K562 (cell line): ENCODE data around the gene IL1RAPL2. TPM values are rescaled to one million over a fixed set of nuclear protein-coding genes. Genes with fewer than 3 reads are reported as not detected.

ENCODE experiments used
- ATAC-seq: fragments of 200-7000 bp; cut with Tn5 transposase; 3 replicates; pipeline ENCODE4 v1.9.1; 2020; ENCODE audit warnings: moderate library complexity
- BruUV-seq: library from RNA; stranded (reverse); fragments of 400-500 nt; replicated peaks from 2 replicates; lab custom pipeline; 2021; lab: Mats Ljungman, UMichigan
- CTCF ChIA-PET: fragments of 300-600 bp; formaldehyde crosslinking; extraction: SDS; loops from one replicate; lab custom pipeline; 2021; ENCODE audit warnings: low intra/inter-chr PET ratio; lab: Yijun Ruan, JAX
- POLR2A ChIA-PET: fragments of 300-600, 350-650 bp; sonication (Branson Sonifier 250); formaldehyde crosslinking; extraction: SDS; loops from one replicate; lab custom pipeline; 2021; ENCODE audit warnings: antibody characterized with exemption, inconsistent platforms; lab: Yijun Ruan, JAX
- DNase-seq, 4 experiments: peaks; one replicate each; pipeline versions ENCODE4 v3.0.0 to v3.0.0-alpha.2; 2011 to 2018; ENCODE audit warnings: low spot score in 3 of 4, mixed read lengths in 3 of 4; ENCODE audit errors: extremely low read depth in 1 of 4
- FAIRE-seq: peaks from 2 replicates; lab custom pipeline; 2011; peaks lifted over from hg19 to GRCh38; lab: Jason Lieb, UNC
- H2AFZ ChIP-seq: 2 replicates; pipeline ENCODE4 v1.6.0; 2011; ENCODE audit warnings: low read depth, low read length, control low read depth, inconsistent platforms
- H3K27ac ChIP-seq: fragments of 200-600 bp; 3 replicates; pipeline ENCODE4 v1.8.0; 2011; ENCODE audit warnings: low read depth, mild to moderate bottlenecking, control low read depth, inconsistent platforms, low read length, moderate library complexity, mixed read lengths; ENCODE audit errors: extremely low read depth
- H3K27me3 ChIP-seq, 2 experiments: fragments of 300-600 bp in 1 of 2; 2 replicates in 1 of 2; 3 replicates in 1 of 2; pipeline versions ENCODE4 v1.6.0 to v1.8.0; 2011; ENCODE audit warnings: inconsistent platforms in 2 of 2, low read length in 2 of 2, mild to moderate bottlenecking in 1 of 2, mixed read lengths in 1 of 2, moderate library complexity in 1 of 2; ENCODE audit not compliant: control insufficient read depth in 2 of 2, insufficient read depth in 2 of 2
- H3K36me3 ChIP-seq: fragments of 300-600 bp; 3 replicates; pipeline ENCODE4 v1.8.0; 2011; ENCODE audit warnings: mild to moderate bottlenecking, low read length, inconsistent platforms; ENCODE audit not compliant: control insufficient read depth, insufficient read depth
- H3K4me1 ChIP-seq, 2 experiments: fragments of 200-600 bp in 1 of 2; replicated peaks in 1 of 2; 2 replicates in 1 of 2; 3 replicates in 1 of 2; pipeline versions ENCODE4 v1.5.1 to v1.8.0; 2011; ENCODE audit warnings: inconsistent platforms in 2 of 2, low read length in 2 of 2, mild to moderate bottlenecking in 1 of 2, mixed read lengths in 1 of 2, moderate library complexity in 1 of 2; ENCODE audit not compliant: control insufficient read depth in 2 of 2, insufficient read depth in 2 of 2
- H3K4me2 ChIP-seq: 2 replicates; pipeline ENCODE4 v1.6.1; 2011; ENCODE audit warnings: low read length, control low read depth, inconsistent platforms, mixed read lengths; ENCODE audit not compliant: insufficient read depth
- H3K4me3 ChIP-seq: fragments of 200-600 bp; sonication (generic), shearing (Covaris generic); 2 replicates; pipeline ENCODE4 v1.5.1; 2016; ENCODE audit warnings: control low read depth, inconsistent platforms
- H3K79me2 ChIP-seq: fragments of 200-600 bp; 3 replicates; pipeline ENCODE4 v1.8.0; 2011; ENCODE audit warnings: low read length, inconsistent platforms; ENCODE audit not compliant: control insufficient read depth, insufficient read depth
- H3K9ac ChIP-seq, 2 experiments: 2 replicates each; pipeline versions ENCODE4 v1.6.0 to v1.6.1; 2011; ENCODE audit warnings: low read depth in 2 of 2, low read length in 2 of 2, control low read depth in 1 of 2, inconsistent platforms in 1 of 2, mild to moderate bottlenecking in 1 of 2, mixed read lengths in 1 of 2; ENCODE audit not compliant: insufficient read depth in 1 of 2
- H3K9me1 ChIP-seq: one replicate; pipeline ENCODE4 v1.6.0; 2011; ENCODE audit warnings: inconsistent platforms, mild to moderate bottlenecking, low read length, moderate library complexity; ENCODE audit not compliant: control insufficient read depth, insufficient read depth
- H3K9me3 ChIP-seq: replicated peaks from 2 replicates; pipeline ENCODE4 v1.5.1; 2011; ENCODE audit warnings: low read depth, low read length, inconsistent platforms; ENCODE audit not compliant: control insufficient read depth, insufficient read depth
- H4K20me1 ChIP-seq: replicated peaks from 2 replicates; pipeline ENCODE4 v1.6.1; 2011; ENCODE audit warnings: low read length, inconsistent platforms, mixed read lengths; ENCODE audit not compliant: control insufficient read depth, insufficient read depth
- CBFA2T2 ChIP-seq: fragments of 450-650 bp; conservative IDR thresholded peaks from 2 replicates; pipeline ENCODE4 v1.6.1; 2017; ENCODE audit warnings: mild to moderate bottlenecking
- MAFF ChIP-seq: IDR thresholded peaks from 2 replicates; pipeline ENCODE4 v1.6.1; 2012; ENCODE audit warnings: low read length, improper control_type of control experiment
- MED1 ChIP-seq: sonication (generic); formaldehyde crosslinking; IDR thresholded peaks from 2 replicates; pipeline ENCODE4 v1.8.1; 2023; ENCODE audit warnings: missing genetic modification reagents, borderline replicate concordance
- TOE1 ChIP-seq, 2 experiments: fragments of 450-650 bp in 1 of 2; sonication (generic) in 1 of 2; formaldehyde crosslinking in 1 of 2; IDR thresholded peaks; 2 replicates each; pipeline versions ENCODE4 v1.7.1 to v1.8.0; 2016 to 2022; ENCODE audit warnings: borderline replicate concordance in 2 of 2, mild to moderate bottlenecking in 2 of 2, antibody characterized with exemption in 1 of 2, inconsistent platforms in 1 of 2, low read depth in 1 of 2, missing genetic modification reagents in 1 of 2, moderate library complexity in 1 of 2
- ZNF316 ChIP-seq: fragments of 450-650 bp; IDR thresholded peaks from 2 replicates; pipeline ENCODE4 v1.6.1; 2016
- WGBS: fragments of 100-300 bp; shearing (Covaris generic); methylation state at CpG from one replicate; pipeline ENCODE4 v1.1.6; 2016; ENCODE audit warnings: low coverage, mixed read lengths; ENCODE audit not compliant: insufficient coverage; ENCODE audit errors: missing lambda C conversion rate; 5-methylcytosine and 5-hydroxymethylcytosine counted together
- in situ Hi-C: fragments of 300-500 bp; cut with MboI; formaldehyde crosslinking; loops from 4 replicates; pipeline ENCODE4 v1.15.0; 2018; ENCODE audit warnings: inconsistent platforms, mixed read lengths
- intact Hi-C: fragments of 100-400 bp; cut with micrococcal nuclease; formaldehyde crosslinking; loops from 2 replicates; pipeline ENCODE4 v1.14.2; 2022
- polyA plus RNA-seq, 8 experiments: library from polyadenylated mRNA; depleted of rRNA in 4 of 8; stranded (reverse) in 5 of 8; unstranded in 3 of 8; fragments of >200 nt; fragmentation: Nextera tagmentation in 2 of 8; fragmentation: Illumina TruSeq in 1 of 8; extraction: Ambion mirVana in 2 of 8; extraction: Trizol in 1 of 8; gene quantifications; 2 replicates each; pipeline versions ENCODE4 v1.2.1 to v1.2.3, GENCODE V29; 2011 to 2014; ENCODE audit warnings: inconsistent platforms in 1 of 8, missing spikeins in 1 of 8
- total RNA-seq, 7 experiments: library from RNA; depleted of rRNA in 6 of 7; stranded (reverse); fragments of >200 nt in 6 of 7; fragmentation: Illumina TruSeq in 2 of 7; extraction: Trizol in 2 of 7; gene quantifications; 2 replicates each; pipeline versions ENCODE4 v1.2.1 to v1.2.3, GENCODE V29; 2011 to 2021; ENCODE audit warnings: low replicate concordance in 1 of 7

Gene IL1RAPL2
- total and polyA plus RNA-seq, 9 of the 15 experiments (the other 6 are each of a cell fraction or from before 2014, with no cell fraction given): not detected

- TF ChIP-seq MED1: no peak
- TF ChIP-seq CBFA2T2: no peak
- TF ChIP-seq, all 486 proteins: peak for 0
These were observed 1207.8 kb downstream of the IL1RAPL2 start (continued) for GRCh38 chrX:105773801-105774200.

DNA sequence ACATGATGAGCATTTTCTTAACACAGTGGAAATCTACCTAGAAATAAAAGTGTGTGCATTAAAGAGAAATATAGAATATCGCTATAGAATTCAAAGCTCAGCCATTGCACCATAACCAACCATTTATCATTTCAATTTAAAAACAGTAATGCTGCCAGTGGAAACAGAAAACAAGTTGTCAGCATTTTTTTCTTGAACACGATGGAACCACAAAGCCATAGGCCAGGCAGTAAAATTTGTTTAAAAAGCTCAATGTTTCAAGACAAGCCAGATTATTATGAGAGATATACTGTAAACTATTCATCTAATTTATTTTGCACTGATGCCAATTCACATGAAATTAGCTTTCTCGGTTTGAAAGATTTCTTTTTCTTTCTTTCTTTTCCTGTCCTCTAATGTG is 1209.7 kb downstream of the IL1RAPL2 start:
- Histone ChIP-seq H3K27ac (no peak overlapping the region), H3K4me2 (no peak overlapping the region), H3K9me3 (no peaks in the 10 kb centered on the region), H3K79me2 (no peaks in the 10 kb centered on the region), H4K20me1 (no peaks in the 10 kb centered on the region), H3K27me3 (no peaks in the 10 kb centered on the region), H3K36me3 (no peaks in the 10 kb centered on the region), H2AFZ (no peak overlapping the region), H3K4me1 (no peaks in the 10 kb centered on the region), H3K9me1 (no peaks in the 10 kb centered on the region), H3K9ac (no peak overlapping the region), H3K4me3 (no peak overlapping the region)
- WGBS: 0% methylated on average over 2 of the region's 3 CpGs
- intact Hi-C loops (no loop called here), in situ Hi-C loops (no loop called here)
- DNase-seq (no peak), FAIRE-seq (no peak), ATAC-seq (no peak)
- CTCF ChIA-PET: no interaction called here
- no TSS peak for BruUV-seq
- TF ChIP-seq ZNF316 (0 out of 2 replicates have a peak, but pooled peaks have one; percentile 7), MAFF (peak; percentile 37), TOE1 (IDR thresholded peaks at IDR 0.05; ENCODE audit: borderline replicate concordance) (no peak), TOE1 (CRISPR knock-in tag; IDR thresholded peaks at IDR 0.05; ENCODE audit: borderline replicate concordance, low read depth) (no peak)
- POLR2A ChIA-PET: no interaction called here
